Measurements from ENCODE around the gene RTKN.
"Not testable (repeated sequence)": the region's sequence is repeated elsewhere in the genome, so short reads cannot be mapped to it uniquely, and the experiment has no call there.

The RTKN gene

DNA sequence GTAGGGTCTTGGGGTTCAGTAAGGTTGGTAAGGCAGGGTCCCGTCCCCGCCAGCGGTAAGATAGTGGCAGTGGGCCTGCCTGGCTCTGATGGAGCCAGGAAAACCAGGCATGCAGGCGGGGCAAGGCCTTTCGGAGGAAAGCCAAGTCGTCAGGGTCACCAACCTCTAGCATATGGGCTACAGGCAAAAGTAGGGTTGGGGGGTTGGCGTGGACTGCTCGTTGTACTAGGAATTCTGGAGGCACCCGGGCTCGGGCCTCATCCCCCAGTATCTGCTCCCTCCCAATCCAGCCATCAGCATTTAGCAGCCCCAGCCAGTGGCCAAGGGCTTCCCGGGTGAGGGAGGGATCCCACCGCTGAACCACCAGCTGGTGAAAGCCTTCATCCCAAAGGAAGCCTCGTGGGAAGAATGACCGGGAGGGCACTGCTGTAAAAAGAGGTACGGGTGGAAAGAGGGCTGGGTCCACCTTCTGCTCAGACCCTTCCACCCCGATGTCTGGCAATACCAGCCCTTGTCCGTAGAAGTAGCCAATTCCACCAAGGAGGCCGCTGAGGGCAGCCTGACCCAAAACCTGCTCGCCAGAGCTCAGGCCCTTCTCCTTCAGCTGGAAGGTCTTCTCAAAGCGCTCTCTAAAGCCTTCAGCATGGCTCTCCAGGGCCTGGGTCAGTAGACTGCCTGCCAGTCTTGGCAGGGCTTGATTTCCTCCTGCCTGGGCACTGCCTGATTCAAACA is 20.5 kb upstream of the RTKN start:
- Mint-ChIP-seq H3K4me1 (peaks cover 47% of the 10 kb centered on the region), H3K36me3 (ENCODE audit: low read depth) (peaks cover 16% of the 10 kb centered on the region), H3K9me3 (no peaks in the 10 kb centered on the region), H3K27me3 (ENCODE audit: low read depth, poor library complexity) (no peaks in the 10 kb centered on the region), H3K27ac (no peak overlapping the region), H3K4me3 (no peak overlapping the region)
- DNase-seq = no peak
- TF ChIP-seq, protein P1, sequence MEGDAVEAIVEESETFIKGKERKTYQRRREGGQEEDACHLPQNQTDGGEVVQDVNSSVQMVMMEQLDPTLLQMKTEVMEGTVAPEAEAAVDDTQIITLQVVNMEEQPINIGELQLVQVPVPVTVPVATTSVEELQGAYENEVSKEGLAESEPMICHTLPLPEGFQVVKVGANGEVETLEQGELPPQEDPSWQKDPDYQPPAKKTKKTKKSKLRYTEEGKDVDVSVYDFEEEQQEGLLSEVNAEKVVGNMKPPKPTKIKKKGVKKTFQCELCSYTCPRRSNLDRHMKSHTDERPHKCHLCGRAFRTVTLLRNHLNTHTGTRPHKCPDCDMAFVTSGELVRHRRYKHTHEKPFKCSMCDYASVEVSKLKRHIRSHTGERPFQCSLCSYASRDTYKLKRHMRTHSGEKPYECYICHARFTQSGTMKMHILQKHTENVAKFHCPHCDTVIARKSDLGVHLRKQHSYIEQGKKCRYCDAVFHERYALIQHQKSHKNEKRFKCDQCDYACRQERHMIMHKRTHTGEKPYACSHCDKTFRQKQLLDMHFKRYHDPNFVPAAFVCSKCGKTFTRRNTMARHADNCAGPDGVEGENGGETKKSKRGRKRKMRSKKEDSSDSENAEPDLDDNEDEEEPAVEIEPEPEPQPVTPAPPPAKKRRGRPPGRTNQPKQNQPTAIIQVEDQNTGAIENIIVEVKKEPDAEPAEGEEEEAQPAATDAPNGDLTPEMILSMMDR (IDR thresholded peaks at IDR 0.05) = no peak

DNA sequence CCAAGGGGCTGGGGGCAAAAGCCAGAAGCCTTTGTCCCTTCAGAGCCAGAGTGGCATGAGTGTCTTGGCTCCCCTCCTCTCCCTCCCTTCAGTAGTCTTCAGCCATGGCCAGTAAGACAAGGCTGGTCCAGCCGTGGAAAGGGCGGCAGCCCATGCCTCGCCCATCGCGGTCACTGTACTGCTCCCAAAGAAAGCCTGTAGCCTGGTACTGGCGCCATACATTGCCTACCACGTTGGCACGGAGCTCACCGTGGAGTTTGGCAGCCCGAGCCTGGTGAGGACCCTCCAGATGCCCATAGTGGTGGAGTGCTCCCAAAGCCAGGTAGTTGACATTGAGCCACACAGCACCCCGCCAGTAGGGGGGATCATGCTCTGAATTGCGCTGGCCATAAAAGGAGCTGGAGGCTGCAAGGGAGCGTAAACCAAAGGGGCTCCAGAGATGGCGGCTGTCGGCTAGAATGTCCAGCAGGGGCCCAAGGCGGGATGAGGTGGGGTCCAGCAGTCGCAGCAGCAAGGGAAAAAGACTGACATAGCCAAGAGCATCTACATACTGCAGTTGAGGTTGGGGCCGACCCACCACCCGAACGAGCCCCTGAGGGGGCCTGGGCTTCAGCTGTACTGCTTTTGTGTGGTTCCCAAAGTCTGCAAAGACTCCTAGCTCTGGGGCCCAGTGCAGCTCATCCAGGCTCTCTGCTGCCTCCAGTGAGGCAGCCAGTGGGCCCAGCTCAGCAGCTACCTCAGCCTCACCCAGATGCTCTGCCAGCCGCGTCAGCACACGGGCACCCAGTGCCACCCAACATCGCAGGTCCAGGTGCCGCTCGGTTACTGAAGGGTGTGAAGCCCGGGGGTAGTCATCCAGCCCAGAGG is 19.7 kb upstream of the RTKN start:
- Mint-ChIP-seq H3K9me3 (no peaks in the 10 kb centered on the region), H3K4me3 (peak overlapping the region; percentile 23), H3K27ac (no peak overlapping the region), H3K27me3 (ENCODE audit: low read depth, poor library complexity) (no peaks in the 10 kb centered on the region), H3K36me3 (ENCODE audit: low read depth) (peaks cover 16% of the 10 kb centered on the region), H3K4me1 (peaks cover 55% of the 10 kb centered on the region)
- TF ChIP-seq, protein P1 (IDR thresholded peaks at IDR 0.05) = no peak
- DNase-seq = peak; percentile 35

DNA sequence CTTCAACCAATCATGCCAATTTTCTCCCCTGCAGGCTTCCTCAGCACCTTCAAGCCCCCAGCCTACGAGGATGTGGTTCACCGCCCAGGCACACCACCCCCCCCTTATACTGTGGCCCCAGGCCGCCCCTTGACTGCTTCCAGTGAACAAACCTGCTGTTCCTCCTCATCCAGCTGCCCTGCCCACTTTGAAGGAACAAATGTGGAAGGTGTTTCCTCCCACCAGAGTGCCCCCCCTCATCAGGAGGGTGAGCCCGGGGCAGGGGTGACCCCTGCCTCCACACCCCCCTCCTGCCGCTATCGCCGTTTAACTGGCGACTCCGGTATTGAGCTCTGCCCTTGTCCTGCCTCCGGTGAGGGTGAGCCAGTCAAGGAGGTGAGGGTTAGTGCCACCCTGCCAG is 18.4 kb upstream of the RTKN start:
- not testable (repeated sequence) for H3K9me3 Mint-ChIP-seq; H3K27me3 Mint-ChIP-seq (ENCODE audit: low read depth, poor library complexity); DNase-seq
- Mint-ChIP-seq H3K27ac (peak overlapping the region; percentile 72), H3K4me1 (peaks cover 57% of the 10 kb centered on the region), H3K4me3 (peak overlapping the region; percentile 95), H3K36me3 (ENCODE audit: low read depth) (peaks cover 16% of the 10 kb centered on the region)

DNA sequence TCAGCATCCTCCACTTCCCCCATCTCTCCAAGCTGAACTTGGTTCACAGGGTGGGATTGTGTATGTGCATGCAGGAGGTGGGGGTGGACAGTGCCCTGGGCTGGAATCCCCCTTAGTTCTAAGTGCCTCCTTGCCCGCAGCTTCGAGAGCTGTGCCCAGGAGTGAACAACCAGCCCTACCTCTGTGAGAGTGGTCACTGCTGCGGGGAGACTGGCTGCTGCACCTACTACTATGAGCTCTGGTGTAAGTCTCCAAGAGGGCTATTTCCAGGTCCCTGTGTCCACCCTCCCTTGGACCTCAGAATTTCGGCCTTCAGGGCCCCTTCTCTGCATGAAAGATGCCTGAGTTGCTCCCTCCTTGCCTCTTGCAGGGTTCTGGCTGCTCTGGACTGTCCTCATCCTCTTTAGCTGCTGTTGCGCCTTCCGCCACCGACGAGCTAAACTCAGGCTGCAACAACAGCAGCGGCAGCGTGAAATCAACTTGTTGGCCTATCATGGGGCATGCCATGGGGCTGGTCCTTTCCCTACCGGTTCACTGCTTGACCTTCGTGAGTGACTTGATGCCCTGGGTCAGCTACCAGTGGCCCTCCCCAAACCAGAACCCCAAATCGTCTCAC is 17.9 kb upstream of the RTKN start:
- peak overlapping the region; percentile 72 for H3K27ac Mint-ChIP-seq
- H3K36me3 Mint-ChIP-seq (ENCODE audit: low read depth) = peaks cover 16% of the 10 kb centered on the region
- not testable (repeated sequence) for H3K9me3 Mint-ChIP-seq; H3K27me3 Mint-ChIP-seq (ENCODE audit: low read depth, poor library complexity); DNase-seq
- H3K4me1 Mint-ChIP-seq = peaks cover 62% of the 10 kb centered on the region
- H3K4me3 Mint-ChIP-seq = peak overlapping the region; percentile 95

DNA sequence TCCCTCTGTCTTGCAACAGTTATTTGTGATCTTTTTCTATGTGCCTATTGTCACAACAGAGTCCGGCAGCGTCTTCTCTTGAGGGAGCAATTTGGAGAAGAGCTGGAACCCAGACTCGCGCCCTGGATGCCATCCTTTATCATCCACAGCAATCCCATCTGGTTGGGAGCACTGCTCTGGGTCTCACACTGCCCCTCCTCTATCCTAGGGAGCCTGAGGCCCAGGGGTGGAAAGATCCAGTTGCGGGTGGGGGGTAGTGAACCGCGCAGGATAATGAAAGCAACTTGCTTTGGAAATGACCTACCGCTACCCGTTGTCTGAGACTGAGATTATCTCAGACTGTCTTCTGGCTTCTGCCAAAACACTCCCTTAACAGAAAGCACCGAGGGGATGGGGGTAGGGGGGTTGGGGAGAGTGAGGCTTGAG is 17.2 kb upstream of the RTKN start:
- Mint-ChIP-seq H3K27me3 (ENCODE audit: low read depth, poor library complexity) (no peaks in the 10 kb centered on the region), H3K27ac (peak overlapping the region; percentile 70)
- DNase-seq = no peak

DNA sequence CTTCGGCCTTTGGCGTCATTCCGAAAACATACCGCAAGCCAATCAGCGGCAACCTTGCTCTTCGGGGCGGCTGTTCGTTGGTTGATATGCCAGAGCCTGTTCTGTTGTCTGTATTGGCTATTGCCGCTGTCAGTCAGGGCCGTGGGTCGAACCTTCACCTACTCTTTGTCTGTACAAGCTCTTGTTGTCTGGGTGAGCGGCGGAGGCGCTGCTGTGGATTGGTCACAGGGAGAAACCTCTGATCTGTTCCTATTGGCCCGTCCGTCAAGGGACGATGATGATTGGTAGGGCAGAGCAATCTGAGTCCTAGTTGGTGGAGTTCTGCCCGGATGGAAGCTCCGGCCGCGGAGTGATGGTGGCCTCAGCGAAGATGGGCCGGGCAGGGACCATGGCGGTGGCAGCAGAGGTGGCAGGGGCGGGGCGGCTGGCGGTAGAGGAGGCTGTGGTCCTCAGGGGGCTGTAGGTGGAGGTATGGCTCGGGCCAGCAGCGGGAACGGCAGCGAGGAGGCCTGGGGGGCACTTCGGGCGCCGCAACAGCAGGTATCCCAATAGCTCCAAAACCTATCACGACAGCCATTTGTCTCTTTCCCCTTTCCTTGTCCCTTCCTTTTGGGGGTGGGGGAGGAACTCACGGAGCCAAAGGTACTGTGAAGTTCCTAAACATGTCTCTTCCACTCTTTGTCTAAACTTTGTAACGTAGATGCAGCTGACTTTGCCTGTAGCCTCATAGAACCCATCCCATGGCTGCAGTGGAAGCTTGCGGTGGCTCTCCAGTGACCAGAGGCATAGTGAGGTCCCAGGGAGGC is 16.6 kb upstream of the RTKN start, which contains the start of gene WBP1:
Gene WBP1 (plus strand): TSS at position 307 of the 806 bp plus-strand sequence. CDS start 165 bp downstream, at position 472.
- H3K4me1 Mint-ChIP-seq = peaks cover 60% of the 10 kb centered on the region
- H3K36me3 Mint-ChIP-seq (ENCODE audit: low read depth) = peaks cover 15% of the 10 kb centered on the region
- no peaks in the 10 kb centered on the region for H3K9me3 Mint-ChIP-seq
- DNase-seq = peak; percentile 98
- H3K4me3 Mint-ChIP-seq = peak within 1 kb of the TSS; percentile 95
- H3K27me3 Mint-ChIP-seq (ENCODE audit: low read depth, poor library complexity) = no peaks in the 10 kb centered on the region
- TF ChIP-seq, protein P1 (IDR thresholded peaks at IDR 0.05) = no peak
- H3K27ac Mint-ChIP-seq = peak within 1 kb of the TSS; percentile 98

More for the DNA sequence above, 17.2 kb upstream of the RTKN start:
- Mint-ChIP-seq H3K4me3 (peak overlapping the region; percentile 95), H3K4me1 (peaks cover 62% of the 10 kb centered on the region), H3K9me3 (no peaks in the 10 kb centered on the region), H3K36me3 (ENCODE audit: low read depth) (peaks cover 16% of the 10 kb centered on the region)
- TF ChIP-seq, protein P1 (IDR thresholded peaks at IDR 0.05) = no peak
